Chondrocyte (in vitro differentiated cells): Measurements from ENCODE around the gene MALRD1. TPM values are rescaled to one million over a fixed set of nuclear protein-coding genes. Genes with fewer than 3 reads are reported as not detected.

Experiments used
- DNase-seq: peaks from one replicate; pipeline ENCODE4 v3.0.0; 2021; ENCODE audit warnings: mixed read lengths, low spot score
- H3K27ac Mint-ChIP-seq: one replicate; pipeline ENCODE4 v1.8.0; 2021; ENCODE audit warnings: mild to moderate bottlenecking, moderate library complexity, mixed read lengths; ENCODE audit not compliant: unreplicated experiment
- H3K27me3 Mint-ChIP-seq: 2 replicates; pipeline ENCODE4 v1.8.0; 2021; ENCODE audit warnings: low read depth, mixed read lengths
- H3K36me3 Mint-ChIP-seq: 2 replicates; pipeline ENCODE4 v1.8.0; 2021; ENCODE audit warnings: low read depth, mixed read lengths
- H3K4me1 Mint-ChIP-seq: 2 replicates; pipeline ENCODE4 v1.8.0; 2021; ENCODE audit warnings: low read depth, mild to moderate bottlenecking, mixed read lengths
- H3K4me3 Mint-ChIP-seq: one replicate; pipeline ENCODE4 v1.8.0; 2021; ENCODE audit warnings: mild to moderate bottlenecking, moderate library complexity, mixed read lengths; ENCODE audit not compliant: unreplicated experiment
- H3K9me3 Mint-ChIP-seq: 2 replicates; pipeline ENCODE4 v1.8.0; 2021; ENCODE audit warnings: low read depth, mixed read lengths
- total RNA-seq: library from RNA; stranded (reverse); gene quantifications from 3 replicates; pipeline ENCODE4 v1.2.1, GENCODE V29; 2021
- TF ChIP-seq, protein P1 (sequence below): fragments of 200-600 bp; sonication (generic); IDR thresholded peaks from 2 replicates; pipeline ENCODE4 v1.5.0; 2021; ENCODE audit warnings: antibody characterized with exemption, mild to moderate bottlenecking, moderate library complexity

MALRD1 gene
- total RNA-seq, 1 donor from 2014 or later: 0.27 TPM

DNA sequence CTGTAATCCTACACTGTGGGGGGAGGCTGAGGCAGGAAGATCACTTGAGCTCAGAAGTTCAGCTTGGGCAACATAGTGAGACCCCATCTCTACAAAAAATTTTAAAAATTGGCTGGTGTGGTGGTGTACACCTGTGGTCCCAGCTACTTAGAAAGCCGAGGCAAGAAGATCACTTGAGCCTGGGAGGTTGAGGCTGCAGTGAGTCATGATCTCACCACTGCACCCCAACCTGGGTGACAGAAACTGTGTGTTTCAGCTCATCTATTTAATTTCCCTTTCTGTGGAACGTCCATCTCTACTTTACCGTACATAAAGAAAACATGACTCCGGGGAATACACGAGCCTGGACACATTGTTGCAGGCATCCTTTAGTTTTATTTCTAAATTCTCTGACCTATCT lies 413.0 kb downstream of the MALRD1 start:
- no peak overlapping the region for H3K4me3 Mint-ChIP-seq
- no peaks in the 10 kb centered on the region for H3K27me3 Mint-ChIP-seq
- peaks cover 7% of the 10 kb centered on the region for H3K4me1 Mint-ChIP-seq
- peaks cover 6% of the 10 kb centered on the region for H3K9me3 Mint-ChIP-seq
- no peaks in the 10 kb centered on the region for H3K36me3 Mint-ChIP-seq
- TF ChIP-seq, protein P1, sequence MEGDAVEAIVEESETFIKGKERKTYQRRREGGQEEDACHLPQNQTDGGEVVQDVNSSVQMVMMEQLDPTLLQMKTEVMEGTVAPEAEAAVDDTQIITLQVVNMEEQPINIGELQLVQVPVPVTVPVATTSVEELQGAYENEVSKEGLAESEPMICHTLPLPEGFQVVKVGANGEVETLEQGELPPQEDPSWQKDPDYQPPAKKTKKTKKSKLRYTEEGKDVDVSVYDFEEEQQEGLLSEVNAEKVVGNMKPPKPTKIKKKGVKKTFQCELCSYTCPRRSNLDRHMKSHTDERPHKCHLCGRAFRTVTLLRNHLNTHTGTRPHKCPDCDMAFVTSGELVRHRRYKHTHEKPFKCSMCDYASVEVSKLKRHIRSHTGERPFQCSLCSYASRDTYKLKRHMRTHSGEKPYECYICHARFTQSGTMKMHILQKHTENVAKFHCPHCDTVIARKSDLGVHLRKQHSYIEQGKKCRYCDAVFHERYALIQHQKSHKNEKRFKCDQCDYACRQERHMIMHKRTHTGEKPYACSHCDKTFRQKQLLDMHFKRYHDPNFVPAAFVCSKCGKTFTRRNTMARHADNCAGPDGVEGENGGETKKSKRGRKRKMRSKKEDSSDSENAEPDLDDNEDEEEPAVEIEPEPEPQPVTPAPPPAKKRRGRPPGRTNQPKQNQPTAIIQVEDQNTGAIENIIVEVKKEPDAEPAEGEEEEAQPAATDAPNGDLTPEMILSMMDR: no peak
- DNase-seq: no peak
- no peak overlapping the region for H3K27ac Mint-ChIP-seq

GRCh38 chr10:19466709-19467108 lies 418.1 kb downstream of the MALRD1 start:
- no peak for DNase-seq
- Mint-ChIP-seq H3K4me1 (peaks cover 22% of the 10 kb centered on the region), H3K9me3 (peaks cover 12% of the 10 kb centered on the region), H3K36me3 (peaks cover 1% of the 10 kb centered on the region), H3K4me3 (no peak overlapping the region), H3K27me3 (no peaks in the 10 kb centered on the region), H3K27ac (no peak overlapping the region)
- TF ChIP-seq, protein P1: no peak

DNA sequence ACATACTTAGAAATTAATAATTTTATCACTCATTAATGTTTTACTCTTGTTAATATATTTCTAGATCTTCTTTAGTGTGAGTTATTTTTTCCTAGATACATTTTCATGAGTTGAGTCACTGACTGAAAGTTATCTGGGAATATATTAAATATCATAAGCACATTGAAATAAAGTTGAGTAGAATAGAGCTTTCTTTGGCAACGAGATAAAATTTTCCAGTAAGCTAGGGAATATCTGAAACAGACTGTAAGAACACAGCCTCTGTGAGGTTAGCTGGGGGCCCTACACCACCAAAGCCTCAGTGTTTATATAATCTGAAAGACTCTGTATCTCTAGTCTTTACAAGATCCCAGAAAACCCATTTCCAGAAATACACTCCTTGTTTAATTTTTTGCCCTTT lies 419.8 kb downstream of the MALRD1 start:
- Mint-ChIP-seq H3K4me1 (peaks cover 22% of the 10 kb centered on the region), H3K27ac (peak overlapping the region; percentile 83), H3K36me3 (peaks cover 1% of the 10 kb centered on the region), H3K4me3 (no peak overlapping the region), H3K27me3 (peaks cover 1% of the 10 kb centered on the region), H3K9me3 (peaks cover 12% of the 10 kb centered on the region)
- TF ChIP-seq, protein P1: no peak
- no peak for DNase-seq

- Mint-ChIP-seq H3K27me3 (peaks cover 1% of the 10 kb centered on the region), H3K4me1 (peaks cover 22% of the 10 kb centered on the region), H3K4me3 (no peak overlapping the region), H3K36me3 (peaks cover 1% of the 10 kb centered on the region), H3K27ac (no peak overlapping the region), H3K9me3 (peaks cover 12% of the 10 kb centered on the region)
- DNase-seq: no peak
- TF ChIP-seq, protein P1: no peak
Measured at GRCh38 chr10:19469521-19469920, 420.9 kb downstream of the MALRD1 start.

- Mint-ChIP-seq H3K4me3 (no peak overlapping the region), H3K4me1 (peaks cover 11% of the 10 kb centered on the region), H3K9me3 (no peaks in the 10 kb centered on the region), H3K36me3 (no peaks in the 10 kb centered on the region), H3K27ac (no peak overlapping the region), H3K27me3 (no peaks in the 10 kb centered on the region)
- DNase-seq: no peak
- TF ChIP-seq, protein P1: no peak
Measured at GRCh38 chr10:19479854-19480253, 431.3 kb downstream of the MALRD1 start.
